Stimulated activated effector memory CD8-positive, alpha-beta T cell treated with anti-CD3 and anti-CD28 coated beads, Interleukin-12 subunit alpha, Interleukin-12 subunit beta, amount 100 ng/mL, for 72 hours (primary cell): ENCODE measurements around the gene JCHAIN.

Source experiments
- ATAC-seq: fragments of 150-1000 bp; cut with Tn5 transposase; 2 replicates; pipeline ENCODE4 v1.10.0; 2021
- DNase-seq, 2 donors: peaks; one replicate each; pipeline ENCODE4 v3.0.0; 2021 to 2022; ENCODE audit warnings: low spot score in 2 of 2
- H3K27ac Mint-ChIP-seq: one replicate; pipeline ENCODE4 v1.8.0; 2022; ENCODE audit warnings: mild to moderate bottlenecking, mixed read lengths
- H3K36me3 Mint-ChIP-seq: one replicate; pipeline ENCODE4 v1.8.0; 2022; ENCODE audit warnings: mild to moderate bottlenecking, mixed read lengths
- H3K4me1 Mint-ChIP-seq: one replicate; pipeline ENCODE4 v1.8.0; 2022; ENCODE audit warnings: mixed read lengths
- H3K4me3 Mint-ChIP-seq: one replicate; pipeline ENCODE4 v1.8.0; 2022; ENCODE audit warnings: mild to moderate bottlenecking, mixed read lengths
- H3K9me3 Mint-ChIP-seq: one replicate; pipeline ENCODE4 v1.8.0; 2022; ENCODE audit warnings: mixed read lengths

The JCHAIN gene

DNA sequence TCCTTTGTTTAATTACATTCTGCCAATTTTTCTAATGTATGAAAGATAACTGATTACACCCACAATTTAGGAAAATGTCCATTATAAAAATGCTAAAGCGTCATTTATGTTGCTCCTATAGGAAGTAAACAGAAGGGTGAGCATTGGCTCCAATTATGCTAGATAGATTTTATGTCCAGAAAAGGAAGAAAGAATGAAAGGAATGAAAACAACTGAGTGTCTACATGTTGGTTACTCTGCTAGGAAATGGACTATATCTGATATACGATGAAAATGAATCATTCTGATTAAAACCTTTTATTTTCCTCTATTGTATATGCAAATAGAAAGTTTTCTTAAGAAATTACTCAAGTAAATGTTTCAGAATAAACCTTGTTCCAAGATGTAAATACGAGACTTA lies 36.1 kb downstream of the JCHAIN start:
- DNase-seq (no peak), ATAC-seq (no peak)
- Mint-ChIP-seq H3K4me1 (no peaks in the 10 kb centered on the region), H3K27ac (no peak overlapping the region), H3K4me3 (no peak overlapping the region), H3K36me3 (no peaks in the 10 kb centered on the region), H3K9me3 (no peaks in the 10 kb centered on the region)

- Mint-ChIP-seq H3K9me3 (no peaks in the 10 kb centered on the region), H3K36me3 (no peaks in the 10 kb centered on the region), H3K4me3 (no peak overlapping the region), H3K27ac (no peak overlapping the region), H3K4me1 (no peaks in the 10 kb centered on the region)
- ATAC-seq: peak; percentile 86
- DNase-seq: no peak
Measured at GRCh38 chr4:70629469-70630090, 36.7 kb downstream of the JCHAIN start.

DNA sequence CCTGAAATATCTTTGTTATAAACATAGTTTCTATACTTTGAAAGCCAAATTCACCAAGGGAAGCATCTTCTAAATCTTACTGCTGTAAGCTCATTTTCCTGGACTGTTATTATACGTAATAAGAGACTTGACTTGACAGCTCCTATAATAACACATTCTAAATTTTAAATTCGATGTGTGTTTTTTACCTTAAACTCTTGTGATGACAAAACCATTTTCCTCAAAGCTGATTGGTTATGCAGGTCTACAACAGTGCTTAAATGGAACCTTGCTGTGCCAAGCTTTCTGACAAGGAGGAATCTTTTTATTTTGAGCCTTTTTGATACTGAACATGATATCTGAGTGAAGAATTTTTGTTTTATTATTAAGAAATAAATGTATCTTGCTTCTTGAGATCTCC lies 37.9 kb downstream of the JCHAIN start, which contains the start of gene ENAM:
TSS of gene ENAM (plus strand) at position 301 of the 400 bp plus-strand sequence. CDS start 757 bp downstream, outside the sequence.
- H3K4me1 Mint-ChIP-seq: no peaks in the 10 kb centered on the region
- no peaks in the 10 kb centered on the region for H3K36me3 Mint-ChIP-seq
- H3K4me3 Mint-ChIP-seq: no peak within 1 kb of the TSS
- ATAC-seq (no peak), DNase-seq (no peak)
- H3K9me3 Mint-ChIP-seq: no peaks in the 10 kb centered on the region
- no peak within 1 kb of the TSS for H3K27ac Mint-ChIP-seq

GRCh38 chr4:70627620-70628019 lies 38.7 kb downstream of the JCHAIN start:
- ATAC-seq (no peak), DNase-seq (no peak)
- no peaks in the 10 kb centered on the region for H3K9me3 Mint-ChIP-seq
- no peak overlapping the region for H3K4me3 Mint-ChIP-seq
- H3K27ac Mint-ChIP-seq: no peak overlapping the region
- no peaks in the 10 kb centered on the region for H3K36me3 Mint-ChIP-seq
- no peaks in the 10 kb centered on the region for H3K4me1 Mint-ChIP-seq

DNA sequence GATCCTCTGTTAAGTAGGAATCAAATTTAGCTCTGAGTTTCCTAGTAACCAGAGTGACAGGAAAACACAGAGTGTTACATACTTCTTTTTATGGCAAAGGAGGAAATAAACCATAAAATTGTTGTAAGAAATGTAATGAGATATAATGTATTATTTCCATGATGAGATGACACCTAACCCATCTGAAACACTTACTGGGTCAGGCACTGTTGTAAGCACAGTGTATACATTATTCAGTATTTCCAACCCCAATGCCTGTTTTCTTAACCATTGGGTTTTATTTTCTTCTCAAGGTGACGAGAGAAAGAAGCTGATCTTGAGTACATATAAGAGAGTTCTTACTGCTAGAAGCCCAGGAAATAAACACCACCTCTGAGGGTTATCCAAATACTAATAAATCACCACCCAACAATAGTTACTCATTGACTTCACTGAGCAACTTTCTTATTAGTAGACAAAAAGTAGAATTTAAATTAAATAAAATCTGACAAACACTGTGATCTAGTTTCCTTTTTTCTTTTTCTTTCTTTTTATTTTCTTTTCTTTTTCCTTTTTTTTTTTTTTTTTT lies 42.0 kb downstream of the JCHAIN start:
- Mint-ChIP-seq H3K36me3 (no peaks in the 10 kb centered on the region), H3K4me3 (no peak overlapping the region), H3K4me1 (no peaks in the 10 kb centered on the region), H3K9me3 (no peaks in the 10 kb centered on the region), H3K27ac (no peak overlapping the region)
- DNase-seq (no peak), ATAC-seq (peak; percentile 76)

- H3K4me1 Mint-ChIP-seq: no peaks in the 10 kb centered on the region
- no peak overlapping the region for H3K4me3 Mint-ChIP-seq
- H3K9me3 Mint-ChIP-seq: no peaks in the 10 kb centered on the region
- no peaks in the 10 kb centered on the region for H3K36me3 Mint-ChIP-seq
- no peak overlapping the region for H3K27ac Mint-ChIP-seq
- DNase-seq (no peak), ATAC-seq (peak; percentile 74)
Measured at GRCh38 chr4:70623323-70623722, 43.0 kb downstream of the JCHAIN start.

GRCh38 chr4:70619778-70620177 lies 46.5 kb downstream of the JCHAIN start:
- ATAC-seq (no peak), DNase-seq (no peak)
- Mint-ChIP-seq H3K27ac (no peak overlapping the region), H3K36me3 (no peaks in the 10 kb centered on the region), H3K9me3 (no peaks in the 10 kb centered on the region), H3K4me3 (no peak overlapping the region), H3K4me1 (no peaks in the 10 kb centered on the region)

GRCh38 chr4:70619288-70619687 lies 47.0 kb downstream of the JCHAIN start:
- Mint-ChIP-seq H3K36me3 (no peaks in the 10 kb centered on the region), H3K9me3 (no peaks in the 10 kb centered on the region), H3K4me3 (no peak overlapping the region), H3K4me1 (no peaks in the 10 kb centered on the region), H3K27ac (no peak overlapping the region)
- no peak for DNase-seq
- peak; percentile 74 for ATAC-seq

- Mint-ChIP-seq H3K27ac (no peak overlapping the region), H3K36me3 (no peaks in the 10 kb centered on the region), H3K9me3 (no peaks in the 10 kb centered on the region)
Measured at GRCh38 chr4:70614184-70614555, 52.1 kb downstream of the JCHAIN start.

DNA sequence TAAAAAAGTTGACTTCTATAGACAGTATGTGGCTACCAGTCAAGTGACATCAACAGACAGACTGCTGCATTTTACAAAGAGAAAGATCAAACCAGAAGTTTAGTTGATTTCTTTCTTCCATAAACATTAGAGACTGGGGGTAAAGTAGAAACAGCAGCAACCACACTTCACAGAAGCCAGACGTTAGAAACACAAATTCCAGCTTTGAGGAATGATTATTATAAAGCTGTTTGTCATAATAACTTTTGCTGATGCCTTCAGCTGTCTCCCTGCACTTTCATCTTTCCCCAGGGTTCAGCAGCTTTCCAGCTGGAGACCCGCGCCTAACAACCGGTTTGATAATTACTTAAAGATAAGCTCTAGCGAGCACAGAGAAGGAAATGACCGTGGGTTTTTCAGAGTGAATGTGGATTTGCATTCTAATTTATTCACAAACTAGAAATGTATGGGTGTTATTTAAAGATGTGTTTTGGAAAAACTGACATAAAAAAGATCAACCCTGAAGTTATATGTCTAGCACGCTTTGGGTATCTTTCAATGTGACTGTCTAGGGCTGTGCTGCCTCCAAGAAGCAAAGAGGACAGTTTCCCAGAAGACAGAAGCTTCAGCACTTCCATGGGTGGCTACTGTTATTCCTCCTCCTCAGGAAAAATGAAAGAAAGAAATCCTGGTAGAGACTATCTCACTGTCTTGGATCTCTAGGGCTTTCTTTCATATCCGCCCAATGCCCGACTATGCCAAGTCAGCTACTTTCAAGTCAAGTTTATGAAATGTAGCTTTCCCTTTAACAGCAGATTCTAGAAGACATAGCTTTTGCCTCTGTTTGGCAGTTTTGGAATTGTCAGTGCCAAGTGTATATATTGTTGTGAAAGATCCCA lies 52.8 kb downstream of the JCHAIN start:
- no peaks in the 10 kb centered on the region for H3K9me3 Mint-ChIP-seq
- DNase-seq: no peak
- ATAC-seq: no peak
- H3K4me3 Mint-ChIP-seq: no peak overlapping the region
- H3K4me1 Mint-ChIP-seq: peaks cover 4% of the 10 kb centered on the region
- no peak overlapping the region for H3K27ac Mint-ChIP-seq
- no peaks in the 10 kb centered on the region for H3K36me3 Mint-ChIP-seq

More at GRCh38 chr4:70614184-70614555, 52.1 kb downstream of the JCHAIN start:
- peaks cover 4% of the 10 kb centered on the region for H3K4me1 Mint-ChIP-seq
- ATAC-seq: no peak
- H3K4me3 Mint-ChIP-seq: no peak overlapping the region
- no peak for DNase-seq

DNA sequence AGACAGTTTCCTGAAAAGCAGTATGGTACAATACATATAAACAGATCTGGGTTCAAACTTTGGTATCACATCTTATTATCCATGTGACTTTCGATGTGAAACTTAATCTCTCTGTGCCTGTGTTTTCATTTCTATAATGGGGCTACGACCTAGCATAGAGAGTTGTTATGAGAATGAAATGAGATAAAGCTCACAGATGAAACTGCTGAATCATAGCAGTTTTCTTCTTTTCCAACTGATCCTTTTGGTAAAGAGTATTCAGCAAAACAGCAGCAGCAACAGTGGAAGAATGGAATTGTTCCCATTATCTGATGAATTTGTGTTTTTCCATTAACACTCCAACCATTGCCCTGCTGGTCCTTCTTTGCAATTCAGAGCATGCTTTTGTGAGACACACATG lies 58.0 kb downstream of the JCHAIN start:
- H3K4me1 Mint-ChIP-seq: no peaks in the 10 kb centered on the region
- no peak overlapping the region for H3K27ac Mint-ChIP-seq
- H3K36me3 Mint-ChIP-seq: no peaks in the 10 kb centered on the region
- no peaks in the 10 kb centered on the region for H3K9me3 Mint-ChIP-seq
- ATAC-seq (no peak), DNase-seq (no peak)
- no peak overlapping the region for H3K4me3 Mint-ChIP-seq

DNA sequence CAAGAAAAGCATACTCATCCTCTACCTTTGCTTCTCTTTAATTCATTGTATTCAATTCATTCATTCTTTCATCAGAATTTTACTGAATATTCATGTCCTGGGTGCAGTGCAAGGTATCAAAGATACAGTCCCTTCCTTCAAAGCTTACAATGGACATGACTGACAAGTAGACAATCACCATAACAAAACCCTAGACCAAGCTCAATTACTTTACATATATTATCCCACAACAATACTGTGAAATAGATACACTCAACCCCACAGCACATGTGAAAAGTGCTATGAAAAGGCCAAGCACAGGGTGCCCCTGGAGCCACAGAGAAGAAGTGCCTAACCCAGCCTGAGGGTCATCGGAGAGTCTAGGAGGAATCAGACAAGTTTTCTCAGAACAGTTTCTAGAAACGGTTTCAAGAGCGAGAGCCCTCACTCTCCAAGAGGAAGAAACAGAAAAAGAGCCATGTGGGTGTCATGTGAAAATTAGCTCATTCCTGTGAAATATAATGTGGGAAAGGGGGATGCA lies 58.9 kb downstream of the JCHAIN start:
- DNase-seq (no peak), ATAC-seq (no peak)
- H3K4me1 Mint-ChIP-seq: no peaks in the 10 kb centered on the region
- H3K4me3 Mint-ChIP-seq: no peak overlapping the region
- no peaks in the 10 kb centered on the region for H3K9me3 Mint-ChIP-seq
- H3K36me3 Mint-ChIP-seq: no peaks in the 10 kb centered on the region
- no peak overlapping the region for H3K27ac Mint-ChIP-seq

- Mint-ChIP-seq H3K9me3 (no peaks in the 10 kb centered on the region), H3K36me3 (no peaks in the 10 kb centered on the region), H3K27ac (no peak overlapping the region), H3K4me3 (no peak overlapping the region), H3K4me1 (peaks cover 1% of the 10 kb centered on the region)
- no peak for ATAC-seq
- DNase-seq: no peak
Measured at GRCh38 chr4:70606459-70606858, 59.8 kb downstream of the JCHAIN start.
